HEK293 (cell line): ENCODE results near the gene COQ10A.

Experiments used
- GLIS1 ChIP-seq: fragments of 450-650 bp; formaldehyde crosslinking; IDR thresholded peaks from 2 replicates; pipeline ENCODE4 v1.5.1; 2016; ENCODE audit warnings: missing biosample characterization, missing genetic modification characterization
- PRDM1 ChIP-seq: fragments of 450-650 bp; formaldehyde crosslinking; IDR thresholded peaks from 2 replicates; pipeline ENCODE4; 2016; ENCODE audit warnings: missing biosample characterization, missing genetic modification characterization
- ZBTB20 ChIP-seq: fragments of 450-650 bp; formaldehyde crosslinking; IDR thresholded peaks from 2 replicates; pipeline ENCODE4 v1.5.1; 2016; ENCODE audit warnings: missing biosample characterization, missing genetic modification characterization
- ZBTB8A ChIP-seq: fragments of 450-650 bp; formaldehyde crosslinking; IDR thresholded peaks from 2 replicates; pipeline ENCODE4 v1.5.1; 2016; ENCODE audit warnings: missing biosample characterization, missing genetic modification characterization
- ZFP37 ChIP-seq: fragments of 450-650 bp; formaldehyde crosslinking; IDR thresholded peaks from 2 replicates; pipeline ENCODE4 v1.5.1; 2016; ENCODE audit warnings: missing biosample characterization, missing genetic modification characterization
- ZNF211 ChIP-seq: fragments of 450-650 bp; formaldehyde crosslinking; IDR thresholded peaks from 2 replicates; pipeline ENCODE4 v1.5.1; 2016; ENCODE audit warnings: low read depth, missing biosample characterization, missing genetic modification characterization
- ZNF24 ChIP-seq: fragments of 450-650 bp; formaldehyde crosslinking; IDR thresholded peaks from 2 replicates; pipeline ENCODE4 v1.5.1; 2016; ENCODE audit warnings: missing biosample characterization, missing genetic modification characterization
- ZNF311 ChIP-seq: fragments of 450-650 bp; formaldehyde crosslinking; IDR thresholded peaks from 2 replicates; pipeline ENCODE4 v1.5.1; 2017; ENCODE audit warnings: missing biosample characterization, missing genetic modification characterization, borderline replicate concordance
- ZNF341 ChIP-seq: fragments of 450-650 bp; formaldehyde crosslinking; IDR thresholded peaks from 2 replicates; pipeline ENCODE4; 2016; ENCODE audit warnings: low read depth, missing biosample characterization, missing genetic modification characterization
- ZNF514 ChIP-seq: fragments of 450-650 bp; formaldehyde crosslinking; IDR thresholded peaks from 2 replicates; pipeline ENCODE4 v1.5.1; 2016; ENCODE audit warnings: missing biosample characterization, missing genetic modification characterization
- TF ChIP-seq, protein P1 (sequence below): fragments of 450-650 bp; formaldehyde crosslinking; IDR thresholded peaks from 2 replicates; pipeline ENCODE4 v1.5.1; 2016; ENCODE audit warnings: missing biosample characterization, missing genetic modification characterization
- TF ChIP-seq, protein P2 (sequence below): IDR thresholded peaks from 2 replicates; pipeline ENCODE4 v1.6.1; 2011; ENCODE audit warnings: mild to moderate bottlenecking, low read depth, low read length, borderline replicate concordance
- TF ChIP-seq, protein P3 (sequence below): fragments of 450-650 bp; formaldehyde crosslinking; IDR thresholded peaks from 2 replicates; pipeline ENCODE4 v1.5.1; 2016; ENCODE audit warnings: missing biosample characterization, missing genetic modification characterization

DNA sequence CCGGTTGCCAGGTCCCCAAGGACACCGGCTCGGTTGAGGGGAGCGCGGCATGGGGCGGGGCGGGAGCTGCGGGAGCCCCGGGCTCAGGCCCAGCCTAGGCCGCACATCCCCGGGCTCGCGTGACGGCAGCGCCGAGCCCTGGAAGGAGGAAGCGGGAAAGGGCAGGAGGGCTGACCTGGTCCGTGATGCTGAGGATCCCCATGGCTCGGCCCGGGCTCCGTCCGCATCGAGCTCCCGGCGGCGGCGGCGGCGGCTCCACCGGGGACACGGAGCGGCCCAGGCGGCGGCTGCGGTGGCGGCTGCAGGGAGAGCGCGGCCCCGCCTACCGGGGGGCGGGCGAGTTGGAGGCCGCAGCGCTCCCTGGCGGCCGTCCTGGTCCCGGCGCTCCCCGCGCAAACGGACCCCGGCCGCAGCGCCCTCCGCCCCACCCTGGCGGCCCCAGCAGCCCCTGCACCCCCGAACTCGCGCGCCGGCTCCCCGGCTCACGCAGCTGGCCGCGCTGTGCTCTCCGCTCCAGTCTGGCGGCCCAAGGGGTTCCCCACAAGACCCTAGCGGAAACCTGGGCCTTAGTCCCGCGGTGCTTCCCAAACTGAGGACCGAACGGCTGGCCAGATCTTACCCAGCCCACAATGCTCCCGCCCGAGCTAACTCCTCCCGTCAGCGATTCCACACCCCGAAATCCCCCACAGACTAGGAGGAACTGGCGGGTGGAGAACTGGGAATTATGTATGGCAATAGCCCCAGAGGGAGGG is 8.5 kb upstream of the COQ10A start, which contains the start of gene ANKRD52:
- TF ChIP-seq ZNF211 (tag by site-specific recombination) (no peak), ZBTB20 (tag by site-specific recombination) (peak; percentile 81), PRDM1 (tag by site-specific recombination) (no peak), ZBTB8A (tag by site-specific recombination) (peak; percentile 51), ZFP37 (tag by site-specific recombination) (peak; percentile 44; the same call in 1 of the 2 replicates), ZNF341 (tag by site-specific recombination) (peak; percentile 94), ZNF311 (no peak), GLIS1 (tag by site-specific recombination) (peak; percentile 62), ZNF24 (tag by site-specific recombination) (no peak), ZNF514 (tag by site-specific recombination) (no peak)
- TF ChIP-seq, protein P1, sequence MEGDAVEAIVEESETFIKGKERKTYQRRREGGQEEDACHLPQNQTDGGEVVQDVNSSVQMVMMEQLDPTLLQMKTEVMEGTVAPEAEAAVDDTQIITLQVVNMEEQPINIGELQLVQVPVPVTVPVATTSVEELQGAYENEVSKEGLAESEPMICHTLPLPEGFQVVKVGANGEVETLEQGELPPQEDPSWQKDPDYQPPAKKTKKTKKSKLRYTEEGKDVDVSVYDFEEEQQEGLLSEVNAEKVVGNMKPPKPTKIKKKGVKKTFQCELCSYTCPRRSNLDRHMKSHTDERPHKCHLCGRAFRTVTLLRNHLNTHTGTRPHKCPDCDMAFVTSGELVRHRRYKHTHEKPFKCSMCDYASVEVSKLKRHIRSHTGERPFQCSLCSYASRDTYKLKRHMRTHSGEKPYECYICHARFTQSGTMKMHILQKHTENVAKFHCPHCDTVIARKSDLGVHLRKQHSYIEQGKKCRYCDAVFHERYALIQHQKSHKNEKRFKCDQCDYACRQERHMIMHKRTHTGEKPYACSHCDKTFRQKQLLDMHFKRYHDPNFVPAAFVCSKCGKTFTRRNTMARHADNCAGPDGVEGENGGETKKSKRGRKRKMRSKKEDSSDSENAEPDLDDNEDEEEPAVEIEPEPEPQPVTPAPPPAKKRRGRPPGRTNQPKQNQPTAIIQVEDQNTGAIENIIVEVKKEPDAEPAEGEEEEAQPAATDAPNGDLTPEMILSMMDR (tag by site-specific recombination) = no peak
- TF ChIP-seq, protein P2, sequence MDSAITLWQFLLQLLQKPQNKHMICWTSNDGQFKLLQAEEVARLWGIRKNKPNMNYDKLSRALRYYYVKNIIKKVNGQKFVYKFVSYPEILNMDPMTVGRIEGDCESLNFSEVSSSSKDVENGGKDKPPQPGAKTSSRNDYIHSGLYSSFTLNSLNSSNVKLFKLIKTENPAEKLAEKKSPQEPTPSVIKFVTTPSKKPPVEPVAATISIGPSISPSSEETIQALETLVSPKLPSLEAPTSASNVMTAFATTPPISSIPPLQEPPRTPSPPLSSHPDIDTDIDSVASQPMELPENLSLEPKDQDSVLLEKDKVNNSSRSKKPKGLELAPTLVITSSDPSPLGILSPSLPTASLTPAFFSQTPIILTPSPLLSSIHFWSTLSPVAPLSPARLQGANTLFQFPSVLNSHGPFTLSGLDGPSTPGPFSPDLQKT = no peak
- TF ChIP-seq, protein P3, sequence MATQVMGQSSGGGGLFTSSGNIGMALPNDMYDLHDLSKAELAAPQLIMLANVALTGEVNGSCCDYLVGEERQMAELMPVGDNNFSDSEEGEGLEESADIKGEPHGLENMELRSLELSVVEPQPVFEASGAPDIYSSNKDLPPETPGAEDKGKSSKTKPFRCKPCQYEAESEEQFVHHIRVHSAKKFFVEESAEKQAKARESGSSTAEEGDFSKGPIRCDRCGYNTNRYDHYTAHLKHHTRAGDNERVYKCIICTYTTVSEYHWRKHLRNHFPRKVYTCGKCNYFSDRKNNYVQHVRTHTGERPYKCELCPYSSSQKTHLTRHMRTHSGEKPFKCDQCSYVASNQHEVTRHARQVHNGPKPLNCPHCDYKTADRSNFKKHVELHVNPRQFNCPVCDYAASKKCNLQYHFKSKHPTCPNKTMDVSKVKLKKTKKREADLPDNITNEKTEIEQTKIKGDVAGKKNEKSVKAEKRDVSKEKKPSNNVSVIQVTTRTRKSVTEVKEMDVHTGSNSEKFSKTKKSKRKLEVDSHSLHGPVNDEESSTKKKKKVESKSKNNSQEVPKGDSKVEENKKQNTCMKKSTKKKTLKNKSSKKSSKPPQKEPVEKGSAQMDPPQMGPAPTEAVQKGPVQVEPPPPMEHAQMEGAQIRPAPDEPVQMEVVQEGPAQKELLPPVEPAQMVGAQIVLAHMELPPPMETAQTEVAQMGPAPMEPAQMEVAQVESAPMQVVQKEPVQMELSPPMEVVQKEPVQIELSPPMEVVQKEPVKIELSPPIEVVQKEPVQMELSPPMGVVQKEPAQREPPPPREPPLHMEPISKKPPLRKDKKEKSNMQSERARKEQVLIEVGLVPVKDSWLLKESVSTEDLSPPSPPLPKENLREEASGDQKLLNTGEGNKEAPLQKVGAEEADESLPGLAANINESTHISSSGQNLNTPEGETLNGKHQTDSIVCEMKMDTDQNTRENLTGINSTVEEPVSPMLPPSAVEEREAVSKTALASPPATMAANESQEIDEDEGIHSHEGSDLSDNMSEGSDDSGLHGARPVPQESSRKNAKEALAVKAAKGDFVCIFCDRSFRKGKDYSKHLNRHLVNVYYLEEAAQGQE (tag by site-specific recombination) = no peak
